ENCODE data around the gene RRP9. TPM values are rescaled to one million over a fixed set of nuclear protein-coding genes. Genes with fewer than 3 reads are reported as not detected.

Gene RRP9
- total and polyA plus RNA-seq, 10 of the 15 experiments (the other 5 are each of a cell fraction or from before 2014, with no cell fraction given): 4.7 to 91.5 (median 41.7) TPM

- CTCF ChIA-PET: no interaction called here
- H3K9ac ChIP-seq (ENCODE audit: control insufficient read depth, insufficient read depth, low read length): no peak overlapping the region
- no peaks in the 10 kb centered on the region for H4K20me1 ChIP-seq (ENCODE audit: control insufficient read depth, insufficient read depth)
- POLR2A ChIA-PET: no interaction called here
- 83% methylated on average over 7 of the region's 7 CpGs for WGBS (ENCODE audit: insufficient coverage, insufficient replicate concordance, low lambda C conversion rate, missing lambda C conversion rate)
- SMC1A ChIA-PET (ENCODE audit: uncharacterized antibody, unreplicated experiment): no interaction called here
- FAIRE-seq: no peak
- DNase-seq (ENCODE audit: low read depth, low spot score): no peak
- no peak overlapping the region for H2AFZ ChIP-seq (ENCODE audit: control insufficient read depth, low read depth, low read length)
- H3K79me2 ChIP-seq (ENCODE audit: control insufficient read depth, insufficient read depth, low read length): no peaks in the 10 kb centered on the region
- in situ Hi-C loops (cut with MboI) (no loop called here), intact Hi-C loops (cut with micrococcal nuclease; ENCODE audit: unreplicated experiment) (no loop called here)
- no peaks in the 10 kb centered on the region for H3K4me1 ChIP-seq (ENCODE audit: control insufficient read depth, insufficient read depth, low read length)
- no peak overlapping the region for H3K4me3 ChIP-seq
- TF ChIP-seq CBX3 (IDR thresholded peaks at IDR 0.05; ENCODE audit: borderline replicate concordance, low read depth) (no peak), KLF5 (IDR thresholded peaks at IDR 0.05; ENCODE audit: partially characterized antibody) (no peak), RAD51 (IDR thresholded peaks at IDR 0.05) (no peak), RUNX3 (IDR thresholded peaks at IDR 0.05; ENCODE audit: low read length) (no peak), NR2C2 (IDR thresholded peaks at IDR 0.05; ENCODE audit: borderline replicate concordance, control insufficient read depth, insufficient read length, low read depth) (no peak), JUND (IDR thresholded peaks at IDR 0.05; ENCODE audit: low read depth, low read length) (no peak), TBL1XR1 (IDR thresholded peaks at IDR 0.05; ENCODE audit: low read depth, low read length) (no peak), ZBED1 (IDR thresholded peaks at IDR 0.05; ENCODE audit: borderline replicate concordance) (no peak), RFX5 (IDR thresholded peaks at IDR 0.05; ENCODE audit: low read depth, low read length) (no peak), PAX5 (IDR thresholded peaks at IDR 0.05; ENCODE audit: borderline replicate concordance, low read depth, low read length) (no peak)
- H3K4me2 ChIP-seq (ENCODE audit: control insufficient read depth, insufficient read depth): no peak overlapping the region
- H3K9me3 ChIP-seq (replicated peaks; ENCODE audit: control insufficient read depth, insufficient read depth, low read length): no peaks in the 10 kb centered on the region
- peaks cover 0 to 8% of the 10 kb centered on the region in 2 experiments for H3K36me3 ChIP-seq (ENCODE audit: control insufficient read depth in 2 of 2, insufficient read depth in 2 of 2, low read length in 1 of 2)
- ATAC-seq: no peak
- H3K27ac ChIP-seq (ENCODE audit: control insufficient read depth, insufficient read depth): no peak overlapping the region
- H3K27me3 ChIP-seq (replicated peaks in 1 of 2; ENCODE audit: control insufficient read depth in 2 of 2, insufficient read depth in 2 of 2, low read length in 1 of 2): no peaks in the 10 kb centered on the region
- BruUV-seq (replicated peaks): no TSS peak
- RAD21 ChIA-PET (ENCODE audit: unreplicated experiment): no interaction called here
Measured at GRCh38 chr3:51928438-51928837, 13.3 kb downstream of the RRP9 start.
